Mucosa of descending colon (tissue), 3 donors: ENCODE measurements around the gene HDGFL3. TPM values are rescaled to one million over a fixed set of nuclear protein-coding genes. Genes with fewer than 3 reads are reported as not detected.

Experiments used
- ATAC-seq: fragments of 200-7000 bp; cut with Tn5 transposase; one replicate; pipeline ENCODE4 v1.9.1; 2020; ENCODE audit warnings: mild to moderate bottlenecking, moderate library complexity
- DNase-seq, 3 donors: peaks; one replicate each; pipeline ENCODE4 v3.0.0-alpha.2; 2020
- H3K36me3 ChIP-seq: fragments of 200-600 bp; one replicate; pipeline ENCODE4 v1.8.0; 2021; ENCODE audit warnings: low read depth, mild to moderate bottlenecking
- H3K4me1 ChIP-seq: fragments of 200-600 bp; one replicate; pipeline ENCODE4 v1.8.0; 2021; ENCODE audit warnings: low read depth, mild to moderate bottlenecking
- H3K4me3 ChIP-seq: fragments of 200-600 bp; one replicate; pipeline ENCODE4 v1.8.0; 2021; ENCODE audit warnings: mild to moderate bottlenecking
- H3K9me3 ChIP-seq: fragments of 200-600 bp; one replicate; pipeline ENCODE4 v1.8.0; 2021; ENCODE audit warnings: mild to moderate bottlenecking
- CTCF ChIP-seq: fragments of 200-600 bp; IDR thresholded peaks from one replicate; pipeline ENCODE4 v1.8.0; 2022; ENCODE audit warnings: antibody characterized with exemption, mild to moderate bottlenecking
- intact Hi-C, 2 donors: fragments of 100-400 bp; cut with DNase I in 1 of 2; cut with micrococcal nuclease in 1 of 2; formaldehyde crosslinking; loops; one replicate each; pipeline versions ENCODE4 v1.11.0 to v1.11.1; 2022; cut with DNase I, micrococcal nuclease
- total RNA-seq, 3 donors: library from RNA; stranded (reverse); fragmentation: NEBNext Ultra II Directional in 2 of 3; extraction: Animal tissue kit (Norgen Biotek cat#: 25700) in 2 of 3; gene quantifications; one replicate each; pipeline versions ENCODE4 v1.2.1 to v1.2.4, GENCODE V29; 2021 to 2023
- donor health status: DM: no; HTN: no; CAD: no; lungs with moderate emphysema.
- donor health status: DM: no; HTN: no; CAD: no.
- donor health status: DM: no; HTN: yes; CAD: no.

HDGFL3 gene
- total RNA-seq, 3 donors from 2014 or later = 7.3 to 58.8 (median 14.1) TPM

DNA sequence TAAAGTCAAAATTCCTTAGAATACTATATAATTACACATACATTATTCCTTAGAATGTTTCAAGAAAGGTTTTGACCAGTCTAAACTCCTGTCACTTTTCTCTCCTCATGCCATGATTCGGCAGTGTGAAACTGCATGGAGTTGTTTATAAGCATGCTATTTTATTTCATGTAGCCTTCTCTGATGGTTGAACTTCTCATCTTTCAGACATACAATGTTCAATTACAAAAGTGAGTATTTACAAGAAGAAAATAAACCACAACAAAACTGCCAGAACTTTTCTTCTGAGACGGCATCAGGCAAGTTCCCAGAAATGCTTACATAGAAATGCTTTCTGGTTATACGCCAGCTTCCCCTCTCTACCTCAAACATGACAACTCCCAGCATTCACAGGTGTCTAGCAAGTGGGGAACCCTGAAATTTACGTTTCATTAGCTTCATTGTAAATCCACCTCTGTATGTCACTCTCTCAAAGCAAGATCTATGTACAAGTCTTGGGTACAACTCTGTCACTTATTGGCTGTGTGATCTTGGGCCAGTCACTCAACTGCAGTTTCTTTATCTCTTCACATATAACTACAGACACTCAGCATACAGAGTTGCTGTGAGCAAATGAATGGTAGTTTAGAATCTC is 42.7 kb downstream of the HDGFL3 start:
- no peak for TF ChIP-seq CTCF
- Histone ChIP-seq H3K4me3 (no peak overlapping the region), H3K36me3 (no peaks in the 10 kb centered on the region), H3K4me1 (no peaks in the 10 kb centered on the region), H3K9me3 (peaks cover 7% of the 10 kb centered on the region)
- no peak for DNase-seq
- intact Hi-C loops = no loop called here
- ATAC-seq = no peak

DNA sequence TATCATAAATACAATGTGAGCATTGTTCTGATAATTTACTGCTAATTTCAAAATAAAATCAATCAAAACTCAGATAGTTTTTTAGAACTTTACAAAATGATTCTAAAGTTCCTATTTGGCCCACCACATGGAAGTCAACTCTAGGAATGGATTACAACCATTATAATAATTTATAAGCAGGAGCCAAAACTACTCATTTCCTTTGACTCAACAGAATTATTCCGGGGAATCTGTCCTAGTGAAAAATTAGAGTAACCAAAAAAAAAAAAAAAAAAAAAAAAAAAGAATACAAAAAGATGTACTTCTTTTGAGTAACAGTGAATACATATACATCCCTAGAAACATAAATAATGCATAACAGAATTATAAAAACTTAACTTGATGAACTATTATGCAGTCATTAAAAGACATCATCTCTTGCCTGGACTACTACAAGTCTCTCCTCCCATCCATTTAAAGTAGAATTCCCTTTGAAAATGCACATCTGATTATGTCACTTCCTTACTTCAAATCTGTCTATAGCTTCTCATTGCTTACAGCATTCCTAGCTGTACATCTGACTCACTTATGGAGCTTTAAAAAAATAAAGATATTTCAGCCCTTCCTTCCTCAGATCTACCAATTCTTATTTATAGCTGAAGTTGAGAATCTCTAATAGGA is 43.4 kb downstream of the HDGFL3 start:
- Histone ChIP-seq H3K4me1 (no peaks in the 10 kb centered on the region), H3K36me3 (no peaks in the 10 kb centered on the region), H3K4me3 (no peak overlapping the region), H3K9me3 (peaks cover 7% of the 10 kb centered on the region)
- no peak for TF ChIP-seq CTCF
- intact Hi-C loops = no loop called here
- no peak for DNase-seq
- no peak for ATAC-seq

DNA sequence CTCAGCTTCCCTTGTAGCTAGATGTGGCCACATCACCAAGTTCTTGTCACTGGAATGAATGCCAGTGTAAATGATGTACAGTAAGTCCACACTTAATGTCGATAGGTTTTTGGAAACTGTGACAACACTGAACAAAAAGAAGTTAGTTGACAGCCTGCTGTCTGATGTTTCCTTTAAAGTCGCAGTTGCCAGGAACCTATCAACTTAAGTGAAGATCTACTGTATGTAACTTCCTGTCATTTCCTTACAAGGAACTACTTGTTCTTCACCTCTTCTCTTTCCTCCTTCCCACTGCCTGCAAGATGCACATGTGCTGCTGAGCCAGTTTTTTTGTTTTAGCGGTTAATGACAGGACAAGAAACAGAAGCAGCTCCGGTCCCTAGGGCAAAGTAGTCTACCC is 44.6 kb downstream of the HDGFL3 start:
- peaks cover 7% of the 10 kb centered on the region for H3K9me3 ChIP-seq
- TF ChIP-seq CTCF = no peak
- DNase-seq (no peak), ATAC-seq (no peak)
- no peaks in the 10 kb centered on the region for H3K4me1 ChIP-seq
- no peak overlapping the region for H3K4me3 ChIP-seq
- no peaks in the 10 kb centered on the region for H3K36me3 ChIP-seq
- intact Hi-C loops = no loop called here

DNA sequence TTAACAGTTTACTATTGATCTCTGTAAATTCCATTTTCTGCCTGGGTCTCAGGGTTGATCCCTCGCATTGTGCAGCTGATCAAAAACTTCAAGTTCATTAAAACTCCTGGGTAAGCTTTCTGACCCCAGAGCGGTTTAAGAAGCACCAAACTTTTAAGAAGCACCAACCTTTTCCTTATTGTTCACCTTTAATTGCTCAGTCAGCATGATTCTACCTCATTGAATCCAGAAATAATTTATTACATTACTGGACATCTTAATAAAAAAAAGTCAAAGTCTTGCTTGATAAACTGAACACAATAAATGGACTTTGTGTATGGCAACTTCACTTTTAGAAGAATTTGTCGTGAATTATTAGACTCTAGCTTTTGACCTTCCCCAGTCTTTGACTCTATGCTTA is 46.9 kb downstream of the HDGFL3 start:
- intact Hi-C loops = no loop called here
- H3K36me3 ChIP-seq = no peaks in the 10 kb centered on the region
- no peaks in the 10 kb centered on the region for H3K9me3 ChIP-seq
- ATAC-seq = no peak
- H3K4me3 ChIP-seq = no peak overlapping the region
- DNase-seq = no peak
- H3K4me1 ChIP-seq = no peaks in the 10 kb centered on the region
- TF ChIP-seq CTCF = no peak

- intact Hi-C loops = no loop called here
Measured at GRCh38 chr15:83158393-83158792, 49.2 kb downstream of the HDGFL3 start.

More at GRCh38 chr15:83158393-83158792, 49.2 kb downstream of the HDGFL3 start:
- H3K4me3 ChIP-seq = no peak overlapping the region
- no peak for TF ChIP-seq CTCF
- ATAC-seq (no peak), DNase-seq (no peak)
- no peaks in the 10 kb centered on the region for H3K4me1 ChIP-seq
- no peaks in the 10 kb centered on the region for H3K36me3 ChIP-seq
- H3K9me3 ChIP-seq = no peaks in the 10 kb centered on the region
